ENCODE data around the gene SH3PXD2B. TPM values are rescaled to one million over a fixed set of nuclear protein-coding genes. Genes with fewer than 3 reads are reported as not detected.

The SH3PXD2B gene
- total and polyA plus RNA-seq, 2 of the 13 experiments (the other 11 are each of a cell fraction or from before 2014, with no cell fraction given), result 3.4 to 4.6 TPM

GRCh38 chr5:172454358-172455086, at the start of gene SH3PXD2B (continued):
- TF ChIP-seq GMEB1 (CRISPR knock-in tag; IDR thresholded peaks at IDR 0.05; ENCODE audit: borderline replicate concordance) (peak; percentile 38; the same call in 1 of the 2 replicates), ZFP36L1 (CRISPR knock-in tag; IDR thresholded peaks at IDR 0.05) (no peak), TGIF2 (CRISPR knock-in tag; IDR thresholded peaks at IDR 0.05) (0 out of 2 replicates have a peak, but pooled peaks have one; percentile 37), ZSCAN30 (CRISPR knock-in tag; IDR thresholded peaks at IDR 0.05) (no peak), DNMT3B (CRISPR knock-in tag; conservative IDR thresholded peaks at IDR 0.05) (no peak), PAF1 (CRISPR knock-in tag; IDR thresholded peaks at IDR 0.05) (no peak), DBP (CRISPR knock-in tag; IDR thresholded peaks at IDR 0.05; ENCODE audit: not compliant biosample characterization) (no peak), NR2F1 (CRISPR knock-in tag; IDR thresholded peaks at IDR 0.05) (peak in 1 of 2 experiments; percentile 48; a peak in 1 of 4 replicates), TAF15 (IDR thresholded peaks at IDR 0.05; ENCODE audit: low read depth, low read length, poor library complexity, severe bottlenecking) (no peak), ZNF34 (CRISPR knock-in tag; IDR thresholded peaks at IDR 0.05; ENCODE audit: borderline replicate concordance) (no peak), ZNF510 (CRISPR knock-in tag; IDR thresholded peaks at IDR 0.05; ENCODE audit: low read depth) (no peak), HDAC1 (CRISPR knock-in tag; IDR thresholded peaks at IDR 0.05) (peak; percentile 40; the same call in 1 of the 2 replicates), AGO1 (IDR thresholded peaks at IDR 0.05; ENCODE audit: low read depth, low read length, poor library complexity, severe bottlenecking) (no peak), PREB (CRISPR knock-in tag; IDR thresholded peaks at IDR 0.05) (no peak), ZNF75D (CRISPR knock-in tag; IDR thresholded peaks at IDR 0.05; ENCODE audit: borderline replicate concordance) (no peak), ZNF274 (CRISPR knock-in tag; IDR thresholded peaks at IDR 0.05) (no peak), ZNF256 (CRISPR knock-in tag; conservative IDR thresholded peaks at IDR 0.05) (no peak), ZBTB7A (CRISPR knock-in tag; IDR thresholded peaks at IDR 0.05) (no peak), ZBTB21 (CRISPR knock-in tag; IDR thresholded peaks at IDR 0.05) (no peak), DMAP1 (CRISPR knock-in tag; IDR thresholded peaks at IDR 0.05) (peak; percentile 23; the same call in 1 of the 2 replicates), ZNF468 (CRISPR knock-in tag; IDR thresholded peaks at IDR 0.05) (no peak), DRAP1 (CRISPR knock-in tag; IDR thresholded peaks at IDR 0.05) (no peak), ZFY (CRISPR knock-in tag; IDR thresholded peaks at IDR 0.05) (peak; percentile 61; the same call in 1 of the 2 replicates), ZNF644 (CRISPR knock-in tag; IDR thresholded peaks at IDR 0.05; ENCODE audit: low read depth) (no peak), ASH2L (IDR thresholded peaks at IDR 0.05; ENCODE audit: insufficient read length, low read depth, low read length) (no peak), ZFP1 (CRISPR knock-in tag; IDR thresholded peaks at IDR 0.05) (no peak), CENPX (CRISPR knock-in tag; IDR thresholded peaks at IDR 0.05) (no peak), ZNF614 (CRISPR knock-in tag; IDR thresholded peaks at IDR 0.05; ENCODE audit: borderline replicate concordance) (0 out of 2 replicates have a peak, but pooled peaks have one; percentile 24), U2AF1 (optimal IDR thresholded peaks at IDR 0.05; ENCODE audit: low read depth, low read length) (no peak)
